Measurements from ENCODE around the gene YES1.

DNA sequence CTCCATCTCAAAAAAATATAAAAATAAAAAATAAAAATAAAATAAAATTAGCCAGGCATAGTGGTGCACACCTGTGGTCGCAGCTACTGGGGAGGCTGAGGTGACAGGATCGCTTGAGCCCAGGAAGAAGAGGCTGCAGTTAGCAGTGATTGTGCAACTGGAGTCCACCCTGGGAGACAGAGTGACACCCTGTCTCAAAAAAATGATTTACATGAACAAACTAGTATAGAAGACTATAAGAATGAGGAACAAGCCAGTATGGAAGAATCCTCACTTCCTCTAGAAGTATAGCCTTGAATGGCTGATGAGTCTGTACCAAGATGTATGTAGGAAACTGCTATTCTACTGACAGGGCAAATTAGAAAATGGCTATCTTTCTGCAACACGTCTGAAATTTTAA, 10.9 kb downstream of the YES1 start:
- no peak for TF ChIP-seq RXRA (IDR thresholded peaks at IDR 0.05)
- TF ChIP-seq, protein P1, sequence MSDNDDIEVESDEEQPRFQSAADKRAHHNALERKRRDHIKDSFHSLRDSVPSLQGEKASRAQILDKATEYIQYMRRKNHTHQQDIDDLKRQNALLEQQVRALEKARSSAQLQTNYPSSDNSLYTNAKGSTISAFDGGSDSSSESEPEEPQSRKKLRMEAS (IDR thresholded peaks at IDR 0.05), result no peak
- TF ChIP-seq, protein P2, sequence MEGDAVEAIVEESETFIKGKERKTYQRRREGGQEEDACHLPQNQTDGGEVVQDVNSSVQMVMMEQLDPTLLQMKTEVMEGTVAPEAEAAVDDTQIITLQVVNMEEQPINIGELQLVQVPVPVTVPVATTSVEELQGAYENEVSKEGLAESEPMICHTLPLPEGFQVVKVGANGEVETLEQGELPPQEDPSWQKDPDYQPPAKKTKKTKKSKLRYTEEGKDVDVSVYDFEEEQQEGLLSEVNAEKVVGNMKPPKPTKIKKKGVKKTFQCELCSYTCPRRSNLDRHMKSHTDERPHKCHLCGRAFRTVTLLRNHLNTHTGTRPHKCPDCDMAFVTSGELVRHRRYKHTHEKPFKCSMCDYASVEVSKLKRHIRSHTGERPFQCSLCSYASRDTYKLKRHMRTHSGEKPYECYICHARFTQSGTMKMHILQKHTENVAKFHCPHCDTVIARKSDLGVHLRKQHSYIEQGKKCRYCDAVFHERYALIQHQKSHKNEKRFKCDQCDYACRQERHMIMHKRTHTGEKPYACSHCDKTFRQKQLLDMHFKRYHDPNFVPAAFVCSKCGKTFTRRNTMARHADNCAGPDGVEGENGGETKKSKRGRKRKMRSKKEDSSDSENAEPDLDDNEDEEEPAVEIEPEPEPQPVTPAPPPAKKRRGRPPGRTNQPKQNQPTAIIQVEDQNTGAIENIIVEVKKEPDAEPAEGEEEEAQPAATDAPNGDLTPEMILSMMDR (IDR thresholded peaks at IDR 0.05; ENCODE audit: low read depth, low read length, missing input control), result no peak
- no peak for TF ChIP-seq JUND (IDR thresholded peaks at IDR 0.05)
- no peak for TF ChIP-seq ATF3 (IDR thresholded peaks at IDR 0.05)
- no peak for TF ChIP-seq SP1 (IDR thresholded peaks at IDR 0.05)
- TF ChIP-seq, protein P3, sequence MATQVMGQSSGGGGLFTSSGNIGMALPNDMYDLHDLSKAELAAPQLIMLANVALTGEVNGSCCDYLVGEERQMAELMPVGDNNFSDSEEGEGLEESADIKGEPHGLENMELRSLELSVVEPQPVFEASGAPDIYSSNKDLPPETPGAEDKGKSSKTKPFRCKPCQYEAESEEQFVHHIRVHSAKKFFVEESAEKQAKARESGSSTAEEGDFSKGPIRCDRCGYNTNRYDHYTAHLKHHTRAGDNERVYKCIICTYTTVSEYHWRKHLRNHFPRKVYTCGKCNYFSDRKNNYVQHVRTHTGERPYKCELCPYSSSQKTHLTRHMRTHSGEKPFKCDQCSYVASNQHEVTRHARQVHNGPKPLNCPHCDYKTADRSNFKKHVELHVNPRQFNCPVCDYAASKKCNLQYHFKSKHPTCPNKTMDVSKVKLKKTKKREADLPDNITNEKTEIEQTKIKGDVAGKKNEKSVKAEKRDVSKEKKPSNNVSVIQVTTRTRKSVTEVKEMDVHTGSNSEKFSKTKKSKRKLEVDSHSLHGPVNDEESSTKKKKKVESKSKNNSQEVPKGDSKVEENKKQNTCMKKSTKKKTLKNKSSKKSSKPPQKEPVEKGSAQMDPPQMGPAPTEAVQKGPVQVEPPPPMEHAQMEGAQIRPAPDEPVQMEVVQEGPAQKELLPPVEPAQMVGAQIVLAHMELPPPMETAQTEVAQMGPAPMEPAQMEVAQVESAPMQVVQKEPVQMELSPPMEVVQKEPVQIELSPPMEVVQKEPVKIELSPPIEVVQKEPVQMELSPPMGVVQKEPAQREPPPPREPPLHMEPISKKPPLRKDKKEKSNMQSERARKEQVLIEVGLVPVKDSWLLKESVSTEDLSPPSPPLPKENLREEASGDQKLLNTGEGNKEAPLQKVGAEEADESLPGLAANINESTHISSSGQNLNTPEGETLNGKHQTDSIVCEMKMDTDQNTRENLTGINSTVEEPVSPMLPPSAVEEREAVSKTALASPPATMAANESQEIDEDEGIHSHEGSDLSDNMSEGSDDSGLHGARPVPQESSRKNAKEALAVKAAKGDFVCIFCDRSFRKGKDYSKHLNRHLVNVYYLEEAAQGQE (IDR thresholded peaks at IDR 0.05), result no peak
- TF ChIP-seq ZBTB33 (IDR thresholded peaks at IDR 0.05), result no peak
- no peak for TF ChIP-seq RAD21 (IDR thresholded peaks at IDR 0.05)
- TF ChIP-seq EGR1 (IDR thresholded peaks at IDR 0.05; ENCODE audit: low read depth in 2 of 2), result no peak
- no peak for TF ChIP-seq HNF4G (IDR thresholded peaks at IDR 0.05)
- no peak for TF ChIP-seq TAF1 (conservative IDR thresholded peaks at IDR 0.05)
- no peak for TF ChIP-seq GABPA (IDR thresholded peaks at IDR 0.05 in 1 of 2, conservative IDR thresholded peaks at IDR 0.05 in 1 of 2)
- TF ChIP-seq YY1 (IDR thresholded peaks at IDR 0.05), result no peak

Data from liver (tissue), 3 donors.